Measurements from ENCODE around the gene BCAS3.

GRCh38 chr17:61073799-61074513 is 396.3 kb downstream of the BCAS3 start:
- TF ChIP-seq, protein P1, sequence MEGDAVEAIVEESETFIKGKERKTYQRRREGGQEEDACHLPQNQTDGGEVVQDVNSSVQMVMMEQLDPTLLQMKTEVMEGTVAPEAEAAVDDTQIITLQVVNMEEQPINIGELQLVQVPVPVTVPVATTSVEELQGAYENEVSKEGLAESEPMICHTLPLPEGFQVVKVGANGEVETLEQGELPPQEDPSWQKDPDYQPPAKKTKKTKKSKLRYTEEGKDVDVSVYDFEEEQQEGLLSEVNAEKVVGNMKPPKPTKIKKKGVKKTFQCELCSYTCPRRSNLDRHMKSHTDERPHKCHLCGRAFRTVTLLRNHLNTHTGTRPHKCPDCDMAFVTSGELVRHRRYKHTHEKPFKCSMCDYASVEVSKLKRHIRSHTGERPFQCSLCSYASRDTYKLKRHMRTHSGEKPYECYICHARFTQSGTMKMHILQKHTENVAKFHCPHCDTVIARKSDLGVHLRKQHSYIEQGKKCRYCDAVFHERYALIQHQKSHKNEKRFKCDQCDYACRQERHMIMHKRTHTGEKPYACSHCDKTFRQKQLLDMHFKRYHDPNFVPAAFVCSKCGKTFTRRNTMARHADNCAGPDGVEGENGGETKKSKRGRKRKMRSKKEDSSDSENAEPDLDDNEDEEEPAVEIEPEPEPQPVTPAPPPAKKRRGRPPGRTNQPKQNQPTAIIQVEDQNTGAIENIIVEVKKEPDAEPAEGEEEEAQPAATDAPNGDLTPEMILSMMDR (IDR thresholded peaks at IDR 0.05 in 8 of 11, conservative IDR thresholded peaks at IDR 0.05 in 3 of 11): no peak
- TF ChIP-seq POLR2A (IDR thresholded peaks at IDR 0.05): no peak

Data from spleen (tissue), 7 donors.